Kasumi-1 (cell line): ENCODE results near the gene RBM14.
"Not testable (repeated sequence)": the region's sequence is repeated elsewhere in the genome, so short reads cannot be mapped to it uniquely, and the experiment has no call there.

ENCODE experiments used
- DNase-seq, 2 experiments: peaks; one replicate each; lab custom pipeline; 2025; lab: John Stamatoyannopoulos, UW

Gene RBM14

GRCh38 chr11:66595245-66595904 is 21.1 kb upstream of the RBM14 start:
- peak; percentile 57 for DNase-seq

GRCh38 chr11:66598993-66599392 is 17.4 kb upstream of the RBM14 start:
- DNase-seq: no peak

- DNase-seq: no peak
Observed at GRCh38 chr11:66600219-66600618, 16.2 kb upstream of the RBM14 start.

GRCh38 chr11:66600631-66601233 is 15.7 kb upstream of the RBM14 start:
- peak; percentile 17 to 21 for DNase-seq

GRCh38 chr11:66603072-66603471 is 13.4 kb upstream of the RBM14 start:
- DNase-seq: no peak

GRCh38 chr11:66604155-66604554 is 12.3 kb upstream of the RBM14 start:
- DNase-seq: no peak

GRCh38 chr11:66606608-66607007 is 9.8 kb upstream of the RBM14 start:
- not testable (repeated sequence) for DNase-seq

- DNase-seq: no peak
Observed at GRCh38 chr11:66607126-66607834, 9.2 kb upstream of the RBM14 start.

- no peak for DNase-seq
Observed at GRCh38 chr11:66609721-66610617, 6.5 kb upstream of the RBM14 start.

GRCh38 chr11:66612458-66612857 is 4.0 kb upstream of the RBM14 start:
- no peak for DNase-seq

- DNase-seq: no peak
Observed at GRCh38 chr11:66614073-66614472, 2.4 kb upstream of the RBM14 start.

- peak; percentile 69 to 71 for DNase-seq
Observed at GRCh38 chr11:66617155-66617834, 865 bp downstream of the RBM14 start.

GRCh38 chr11:66619080-66619554 is 2.7 kb downstream of the RBM14 start:
- DNase-seq: peak; percentile 77 to 81

- no peak for DNase-seq
Observed at GRCh38 chr11:66624450-66624849, 8.0 kb downstream of the RBM14 start.

- no peak for DNase-seq
Observed at GRCh38 chr11:66625041-66625751, 8.8 kb downstream of the RBM14 start.

GRCh38 chr11:66625752-66626149 is 9.3 kb downstream of the RBM14 start:
- DNase-seq: no peak

GRCh38 chr11:66626382-66626781 is 10.0 kb downstream of the RBM14 start:
- no peak for DNase-seq

GRCh38 chr11:66626926-66627325 is 10.5 kb downstream of the RBM14 start:
- DNase-seq: no peak

GRCh38 chr11:66628061-66628603 is 11.7 kb downstream of the RBM14 start:
- no peak for DNase-seq

GRCh38 chr11:66629356-66629755 is 12.9 kb downstream of the RBM14 start:
- DNase-seq: no peak

- no peak for DNase-seq
Observed at GRCh38 chr11:66631883-66632282, 15.5 kb downstream of the RBM14 start.
